Prostate gland (tissue), 2 donors: ENCODE results near the gene RASSF4.

Source experiments
- CTCF ChIP-seq, 4 experiments: fragments of 200-600 bp in 2 of 4; fragments of 450-650 bp in 2 of 4; sonication (generic) in 2 of 4; IDR thresholded peaks; 1 replicate in 3 of 4; 2 replicates in 1 of 4; pipeline ENCODE4 v1.5.1; 2016 to 2019; ENCODE audit warnings: antibody characterized with exemption in 4 of 4, mild to moderate bottlenecking in 2 of 4, moderate library complexity in 2 of 4
- POLR2A ChIP-seq: fragments of 450-650 bp; IDR thresholded peaks from one replicate; pipeline ENCODE4 v1.6.1; 2016; ENCODE audit warnings: antibody characterized with exemption, mild to moderate bottlenecking
- POLR2AphosphoS5 ChIP-seq: sonication (generic); formaldehyde crosslinking; IDR thresholded peaks from one replicate; pipeline ENCODE4 v1.6.1; 2017; ENCODE audit warnings: antibody characterized with exemption

- TF ChIP-seq CTCF (IDR thresholded peaks at IDR 0.05), result no peak
- TF ChIP-seq POLR2A, result no peak
- no peak for TF ChIP-seq POLR2AphosphoS5
These were observed 23.2 kb upstream of the RASSF4 start for GRCh38 chr10:44936314-44936975.
